HepG2 (cell line): Measurements from ENCODE around the gene TEF. TPM values are rescaled to one million over a fixed set of nuclear protein-coding genes. Genes with fewer than 3 reads are reported as not detected.

Experiments
- ATAC-seq: fragments of 200-7000 bp; cut with Tn5 transposase; 3 replicates; pipeline ENCODE4 v1.9.1; 2020; ENCODE audit warnings: mild to moderate bottlenecking, moderate library complexity
- BruUV-seq: library from RNA; stranded (reverse); fragments of 400-500 nt; replicated peaks from 2 replicates; lab custom pipeline; 2021; lab: Mats Ljungman, UMichigan
- CTCF ChIA-PET: fragments of 300-600 bp; formaldehyde crosslinking; extraction: SDS; loops from one replicate; lab custom pipeline; 2021; ENCODE audit warnings: low total read pairs, inconsistent platforms, low intra/inter-chr PET ratio; lab: Yijun Ruan, JAX
- POLR2A ChIA-PET: fragments of 350-600 bp; sonication (Branson Sonifier 250); formaldehyde crosslinking; loops from one replicate; lab custom pipeline; 2020; ENCODE audit warnings: antibody characterized with exemption, inconsistent platforms; lab: Yijun Ruan, JAX
- DNase-seq: peaks from one replicate; pipeline ENCODE4 v3.0.0-alpha.2; 2015; ENCODE audit warnings: low spot score
- FAIRE-seq: peaks from 3 replicates; lab custom pipeline; 2011; peaks lifted over from hg19 to GRCh38; lab: Jason Lieb, UNC
- H2AFZ ChIP-seq: one replicate; pipeline ENCODE4 v1.6.1; 2011; ENCODE audit warnings: low read length, inconsistent platforms
- H3K27ac ChIP-seq: fragments of 300-600 bp; 3 replicates; pipeline ENCODE4 v1.8.0; 2011; ENCODE audit warnings: mixed run types, mild to moderate bottlenecking, mixed read lengths, low read length, inconsistent platforms; ENCODE audit not compliant: insufficient read depth; ENCODE audit errors: extremely low read length
- H3K27me3 ChIP-seq, 2 experiments: fragments of 200-600 bp in 1 of 2; 2 replicates in 1 of 2; 3 replicates in 1 of 2; pipeline versions ENCODE4 v1.6.0 to v1.8.0; 2011; ENCODE audit warnings: low read length in 2 of 2, mild to moderate bottlenecking in 2 of 2, moderate library complexity in 2 of 2, inconsistent platforms in 1 of 2; ENCODE audit not compliant: insufficient read depth in 2 of 2, control insufficient read depth in 1 of 2
- H3K36me3 ChIP-seq, 2 experiments: fragments of 200-600 bp in 1 of 2; replicated peaks in 1 of 2; 2 replicates in 1 of 2; 3 replicates in 1 of 2; pipeline versions ENCODE4 v1.5.1 to v1.8.0; 2011; ENCODE audit warnings: low read length in 2 of 2, inconsistent platforms in 1 of 2; ENCODE audit not compliant: insufficient read depth in 2 of 2, control insufficient read depth in 1 of 2
- H3K4me1 ChIP-seq: 2 replicates; pipeline ENCODE4 v1.5.1; 2012; ENCODE audit warnings: low read length, inconsistent platforms; ENCODE audit not compliant: insufficient read depth
- H3K4me2 ChIP-seq: 2 replicates; pipeline ENCODE4 v1.6.0; 2011; ENCODE audit warnings: low read depth, low read length, inconsistent platforms
- H3K4me3 ChIP-seq, 3 experiments: fragments of 200-600 bp in 1 of 3; sonication (generic), shearing (Covaris generic) in 1 of 3; replicated peaks in 1 of 3; 2 replicates each; pipeline ENCODE4 v1.5.1; 2011 to 2016; ENCODE audit warnings: low read length in 3 of 3, inconsistent platforms in 2 of 3, low read depth in 2 of 3, mild to moderate bottlenecking in 2 of 3, control low read depth in 1 of 3, mixed read lengths in 1 of 3; ENCODE audit not compliant: insufficient read depth in 1 of 3
- H3K79me2 ChIP-seq: one replicate; pipeline ENCODE4 v1.6.1; 2011; ENCODE audit warnings: low read length, inconsistent platforms; ENCODE audit not compliant: insufficient read depth
- H3K9ac ChIP-seq: 2 replicates; pipeline ENCODE4 v1.6.0; 2011; ENCODE audit warnings: mild to moderate bottlenecking, low read depth, low read length, inconsistent platforms; ENCODE audit not compliant: insufficient read depth
- H3K9me3 ChIP-seq: 2 replicates; pipeline ENCODE4 v1.5.1; 2012; ENCODE audit warnings: mild to moderate bottlenecking, low read length
- H4K20me1 ChIP-seq: 2 replicates; pipeline ENCODE4 v1.6.0; 2011; ENCODE audit warnings: inconsistent platforms, mild to moderate bottlenecking, low read length, moderate library complexity; ENCODE audit not compliant: insufficient read depth
- ADNP ChIP-seq: sonication (generic); formaldehyde crosslinking; IDR thresholded peaks from 2 replicates; pipeline ENCODE4 v1.4.0; 2020; ENCODE audit warnings: missing genetic modification reagents
- CENPT ChIP-seq: sonication (generic); formaldehyde crosslinking; IDR thresholded peaks from 2 replicates; pipeline ENCODE4 v1.8.0; 2022; ENCODE audit warnings: low read depth, mild to moderate bottlenecking, moderate library complexity, missing genetic modification reagents
- ELF3 ChIP-seq: IDR thresholded peaks from 2 replicates; pipeline ENCODE4 v1.6.1; 2016; ENCODE audit warnings: missing genetic modification reagents, missing compliant biosample characterization
- PRMT3 ChIP-seq: sonication (generic); formaldehyde crosslinking; IDR thresholded peaks from 2 replicates; pipeline ENCODE4 v1.8.1; 2022; ENCODE audit warnings: low read depth, mild to moderate bottlenecking, moderate library complexity, missing genetic modification reagents, borderline replicate concordance
- SMARCC2 ChIP-seq: fragments of 450-650 bp; IDR thresholded peaks from 2 replicates; pipeline ENCODE4 v1.6.1; 2017; ENCODE audit warnings: antibody characterized with exemption, mild to moderate bottlenecking
- SNAPC2 ChIP-seq: sonication (generic); formaldehyde crosslinking; IDR thresholded peaks from 2 replicates; pipeline ENCODE4 v1.8.1; 2022; ENCODE audit warnings: mild to moderate bottlenecking, missing genetic modification reagents
- ZFY ChIP-seq: sonication (generic); formaldehyde crosslinking; IDR thresholded peaks from 2 replicates; pipeline ENCODE4 v1.4.0; 2020; ENCODE audit warnings: missing genetic modification reagents
- ZIK1 ChIP-seq: sonication (generic); formaldehyde crosslinking; IDR thresholded peaks from 2 replicates; pipeline ENCODE4 v1.5.0; 2020; ENCODE audit warnings: mild to moderate bottlenecking, low read depth, missing genetic modification reagents, borderline replicate concordance
- ZKSCAN5 ChIP-seq: sonication (generic); formaldehyde crosslinking; IDR thresholded peaks from 2 replicates; pipeline ENCODE4 v1.5.1; 2020; ENCODE audit warnings: mild to moderate bottlenecking, missing genetic modification reagents
- ZNF33A ChIP-seq: sonication (generic); formaldehyde crosslinking; IDR thresholded peaks from 2 replicates; pipeline ENCODE4 v1.5.1; 2020; ENCODE audit warnings: missing genetic modification reagents, mild to moderate bottlenecking, moderate library complexity, borderline replicate concordance
- ZNF570 ChIP-seq: sonication (generic); formaldehyde crosslinking; IDR thresholded peaks from 2 replicates; pipeline ENCODE4 v1.4.0; 2020; ENCODE audit warnings: mild to moderate bottlenecking, missing genetic modification reagents, borderline replicate concordance
- ZNF616 ChIP-seq: sonication (generic); formaldehyde crosslinking; IDR thresholded peaks from 2 replicates; pipeline ENCODE4 v1.5.0; 2020; ENCODE audit warnings: low read depth, mild to moderate bottlenecking, missing genetic modification reagents
- WGBS: methylation state at CpG from one replicate; pipeline ENCODE4 v1.1.6; 2017; ENCODE audit warnings: low lambda C conversion rate; 5-methylcytosine and 5-hydroxymethylcytosine counted together
- in situ Hi-C: cut with HindIII; loops from 2 replicates; pipeline ENCODE4 v1.10.0; 2017; ENCODE audit warnings: low pct_unique_long_range_greater_than_20kb; ENCODE audit not compliant: extremely low pct_ligation_motif_present
- intact Hi-C: fragments of 100-400 bp; cut with micrococcal nuclease; formaldehyde crosslinking; loops from one replicate; pipeline ENCODE4 v1.10.0; 2022; ENCODE audit not compliant: unreplicated experiment
- polyA plus RNA-seq, 8 experiments: library from polyadenylated mRNA; depleted of rRNA in 3 of 8; stranded (reverse) in 7 of 8; unstranded in 1 of 8; fragments of >200 nt; fragmentation: Illumina TruSeq in 4 of 8; extraction: Trizol in 4 of 8; gene quantifications; 2 replicates each; pipeline versions ENCODE4 v1.2.1 to v1.2.3, GENCODE V29; 2011 to 2016; ENCODE audit warnings: low read depth in 4 of 8, missing spikeins in 1 of 8, mixed read lengths in 1 of 8; ENCODE audit not compliant: insufficient read depth in 1 of 8
- total RNA-seq, 5 experiments: library from RNA; depleted of rRNA; stranded (reverse); fragments of >200 nt; fragmentation: Illumina TruSeq; extraction: Trizol; gene quantifications; 2 replicates each; pipeline ENCODE4 v1.2.3, GENCODE V29; 2016; ENCODE audit warnings: low read depth in 1 of 5
- TF ChIP-seq, protein P1 (sequence below): sonication (generic); formaldehyde crosslinking; IDR thresholded peaks from 2 replicates; pipeline ENCODE4 v1.5.0; 2020; ENCODE audit warnings: missing genetic modification reagents

The TEF gene
- total and polyA plus RNA-seq, 2 of the 13 experiments (the other 11 are each of a cell fraction or from before 2014, with no cell fraction given): 7.6 to 11.2 TPM

DNA sequence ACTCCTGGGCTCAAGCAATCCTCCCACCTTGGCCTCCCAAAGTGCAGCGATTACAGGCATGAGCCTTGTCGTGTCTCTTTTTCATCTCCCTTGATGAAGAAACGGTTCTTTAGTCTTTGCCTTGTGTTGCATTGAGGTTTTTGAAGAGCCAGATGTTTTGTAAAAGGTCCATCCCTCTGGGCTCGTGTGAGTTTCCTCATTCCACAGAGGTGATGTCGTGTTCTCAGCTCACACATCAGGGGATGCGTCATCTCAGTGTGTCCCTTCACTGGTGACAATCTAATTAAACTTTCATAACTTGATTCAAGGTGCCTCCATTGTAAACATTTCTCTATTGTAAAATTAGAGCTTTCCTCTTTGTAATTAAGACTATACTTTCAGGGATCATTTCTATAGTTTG is 29.7 kb upstream of the TEF start:
- Histone ChIP-seq H3K27ac (no peak overlapping the region), H3K36me3 (peaks cover 46 to 92% of the 10 kb centered on the region in 2 experiments)
- DNase-seq: no peak

GRCh38 chr22:41353862-41354575 is 27.7 kb upstream of the TEF start:
- WGBS: 94% methylated on average over 3 of the region's 10 CpGs
- no TSS peak for BruUV-seq
- no peak overlapping the region for H3K4me3 ChIP-seq
- no peaks in the 10 kb centered on the region for H3K27me3 ChIP-seq
- ChIA-PET CTCF (no interaction called here), POLR2A (no interaction called here)
- FAIRE-seq (no peak), DNase-seq (no peak), ATAC-seq (no peak)
- no peak overlapping the region for H2AFZ ChIP-seq
- in situ Hi-C loops: no loop called here
- no peaks in the 10 kb centered on the region for H3K4me1 ChIP-seq
- H4K20me1 ChIP-seq: no peaks in the 10 kb centered on the region
- H3K27ac ChIP-seq: no peak overlapping the region
- no peak overlapping the region for H3K9ac ChIP-seq
- intact Hi-C loops: no loop called here
- no peaks in the 10 kb centered on the region for H3K79me2 ChIP-seq
- peaks cover 35 to 82% of the 10 kb centered on the region in 2 experiments for H3K36me3 ChIP-seq
- no peak overlapping the region for H3K4me2 ChIP-seq
- H3K9me3 ChIP-seq: no peaks in the 10 kb centered on the region
- TF ChIP-seq CENPT (CRISPR knock-in tag) (no peak), SNAPC2 (CRISPR knock-in tag) (no peak), ZNF616 (CRISPR knock-in tag) (no peak), ZKSCAN5 (CRISPR knock-in tag) (no peak), ZNF570 (no peak), ZIK1 (CRISPR knock-in tag) (no peak), PRMT3 (no peak)

More for the DNA sequence above, 29.7 kb upstream of the TEF start:
- intact Hi-C loops: no loop called here
- no peak overlapping the region for H3K9ac ChIP-seq
- POLR2A ChIA-PET: no interaction called here
- WGBS: 90% methylated on average over 6 of the region's 6 CpGs
- TF ChIP-seq ELF3 (CRISPR knock-in tag) (peak; percentile 39; the same call in 1 of the 2 replicates), ZNF33A (CRISPR knock-in tag) (no peak), SMARCC2 (no peak), ZFY (no peak), ADNP (CRISPR knock-in tag) (no peak)
- TF ChIP-seq, protein P1, sequence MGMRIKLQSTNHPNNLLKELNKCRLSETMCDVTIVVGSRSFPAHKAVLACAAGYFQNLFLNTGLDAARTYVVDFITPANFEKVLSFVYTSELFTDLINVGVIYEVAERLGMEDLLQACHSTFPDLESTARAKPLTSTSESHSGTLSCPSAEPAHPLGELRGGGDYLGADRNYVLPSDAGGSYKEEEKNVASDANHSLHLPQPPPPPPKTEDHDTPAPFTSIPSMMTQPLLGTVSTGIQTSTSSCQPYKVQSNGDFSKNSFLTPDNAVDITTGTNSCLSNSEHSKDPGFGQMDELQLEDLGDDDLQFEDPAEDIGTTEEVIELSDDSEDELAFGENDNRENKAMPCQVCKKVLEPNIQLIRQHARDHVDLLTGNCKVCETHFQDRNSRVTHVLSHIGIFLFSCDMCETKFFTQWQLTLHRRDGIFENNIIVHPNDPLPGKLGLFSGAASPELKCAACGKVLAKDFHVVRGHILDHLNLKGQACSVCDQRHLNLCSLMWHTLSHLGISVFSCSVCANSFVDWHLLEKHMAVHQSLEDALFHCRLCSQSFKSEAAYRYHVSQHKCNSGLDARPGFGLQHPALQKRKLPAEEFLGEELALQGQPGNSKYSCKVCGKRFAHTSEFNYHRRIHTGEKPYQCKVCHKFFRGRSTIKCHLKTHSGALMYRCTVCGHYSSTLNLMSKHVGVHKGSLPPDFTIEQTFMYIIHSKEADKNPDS (CRISPR knock-in tag): no peak
- TF ChIP-seq, all 625 proteins: peak for 1
- no TSS peak for BruUV-seq
- Histone ChIP-seq H2AFZ (no peak overlapping the region), H3K4me1 (no peaks in the 10 kb centered on the region), H3K9me3 (no peaks in the 10 kb centered on the region), H3K4me3 (no peak overlapping the region), H4K20me1 (no peaks in the 10 kb centered on the region), H3K4me2 (no peak overlapping the region), H3K27me3 (no peaks in the 10 kb centered on the region), H3K79me2 (no peaks in the 10 kb centered on the region)
- ATAC-seq: no peak
- FAIRE-seq: no peak
- in situ Hi-C loops: no loop called here
- CTCF ChIA-PET: no interaction called here
